Panc1 (cell line): ENCODE measurements around the gene BASP1. TPM values are rescaled to one million over a fixed set of nuclear protein-coding genes. Genes with fewer than 3 reads are reported as not detected.

Experiments
- ATAC-seq: fragments of 200-7000 bp; cut with Tn5 transposase; 2 replicates; pipeline ENCODE4 v1.9.1; 2020; ENCODE audit warnings: mild to moderate bottlenecking, moderate library complexity
- Bru-seq: library from RNA; stranded (reverse); fragments of 400-500 nt; gene quantifications from one replicate; lab custom pipeline; 2021; lab: Mats Ljungman, UMichigan
- BruChase-seq, 2 experiments: library from RNA; stranded (reverse); fragments of 400-500 nt; gene quantifications; one replicate each; lab custom pipeline; 2021; lab: Mats Ljungman, UMichigan
- BruUV-seq: library from RNA; stranded (reverse); fragments of 400-500 nt; replicated peaks from 2 replicates; lab custom pipeline; 2021; lab: Mats Ljungman, UMichigan
- CTCF ChIA-PET: fragments of 300-600 bp; sonication (Branson Sonifier 250); formaldehyde crosslinking; loops from one replicate; lab custom pipeline; 2022; ENCODE audit warnings: antibody characterized with exemption; lab: Charles Lee
- POLR2A ChIA-PET: fragments of 300-600 bp; sonication (Branson Sonifier 250); formaldehyde crosslinking; loops from one replicate; lab custom pipeline; 2022; ENCODE audit warnings: antibody characterized with exemption; lab: Charles Lee
- DNase-seq: peaks from one replicate; pipeline ENCODE4 v3.0.0-alpha.2; 2010; ENCODE audit warnings: low read depth, low spot score
- H3K27ac ChIP-seq: 2 replicates; pipeline ENCODE4 v1.5.1; 2011; ENCODE audit warnings: mild to moderate bottlenecking, low read length, inconsistent platforms
- H3K27me3 ChIP-seq: fragments of 200-500 bp; sonication (Bioruptor generic); 2 replicates; pipeline ENCODE4 v1.6.0; 2014; ENCODE audit warnings: low read length, inconsistent platforms; ENCODE audit not compliant: control insufficient read depth, insufficient read depth
- H3K36me3 ChIP-seq: fragments of 200-500 bp; sonication (Bioruptor generic); 2 replicates; pipeline ENCODE4 v1.5.1; 2014; ENCODE audit warnings: inconsistent platforms, mild to moderate bottlenecking, low read length, moderate library complexity; ENCODE audit not compliant: control insufficient read depth, insufficient read depth
- H3K4me1 ChIP-seq: 2 replicates; pipeline ENCODE4 v1.5.1; 2011; ENCODE audit warnings: inconsistent platforms, mild to moderate bottlenecking, low read length, moderate library complexity; ENCODE audit not compliant: control insufficient read depth, insufficient read depth
- H3K4me3 ChIP-seq, 2 experiments: 2 replicates each; pipeline ENCODE4 v1.5.1; 2011 to 2012; ENCODE audit warnings: low read depth in 2 of 2, low read length in 2 of 2, mild to moderate bottlenecking in 2 of 2, inconsistent platforms in 1 of 2, moderate library complexity in 1 of 2
- H3K9me3 ChIP-seq: fragments of 200-500 bp; sonication (Bioruptor generic); 2 replicates; pipeline ENCODE4 v1.5.1; 2014; ENCODE audit warnings: low read depth, mild to moderate bottlenecking, inconsistent platforms, low read length, moderate library complexity; ENCODE audit not compliant: control insufficient read depth, insufficient read depth
- CTCF ChIP-seq: fragments of 450-650 bp; IDR thresholded peaks from 2 replicates; pipeline ENCODE4 v1.5.1; 2017; ENCODE audit warnings: mild to moderate bottlenecking
- POLR2AphosphoS5 ChIP-seq: IDR thresholded peaks from 2 replicates; pipeline ENCODE4 v1.6.1; 2012; ENCODE audit warnings: mild to moderate bottlenecking, low read depth, low read length, moderate library complexity
- REST ChIP-seq, 2 experiments: IDR thresholded peaks; 2 replicates each; pipeline ENCODE4 v1.6.1; 2011 to 2012; ENCODE audit warnings: low read depth in 2 of 2, control low read depth in 1 of 2, low read length in 1 of 2, mild to moderate bottlenecking in 1 of 2, moderate library complexity in 1 of 2; ENCODE audit not compliant: insufficient read depth in 1 of 2
- SIN3A ChIP-seq: IDR thresholded peaks from 2 replicates; pipeline ENCODE4 v1.6.1; 2012; ENCODE audit warnings: low read depth, mild to moderate bottlenecking, low read length, moderate library complexity, borderline replicate concordance; ENCODE audit not compliant: insufficient read depth
- TCF7L2 ChIP-seq: IDR thresholded peaks from 2 replicates; pipeline ENCODE4 v1.6.1; 2011; ENCODE audit warnings: mild to moderate bottlenecking, low read depth, low read length, inconsistent platforms
- in situ Hi-C: cut with HindIII; loops from 2 replicates; pipeline ENCODE4 v1.10.0; 2016; ENCODE audit warnings: low sequenced_read_pairs, low pct_unique_long_range_greater_than_20kb
- intact Hi-C: fragments of 100-400 bp; cut with micrococcal nuclease; formaldehyde crosslinking; loops from one replicate; pipeline ENCODE4 v1.10.0; 2022; ENCODE audit not compliant: unreplicated experiment
- long read RNA-seq: library from polyadenylated mRNA; unstranded; transcript quantifications from one replicate; pipeline ENCODE4 v2.0.0, GENCODE V29; 2021; ENCODE audit not compliant: unreplicated experiment
- polyA plus RNA-seq: library from polyadenylated mRNA; unstranded; fragments of >200 nt; gene quantifications from one replicate; pipeline ENCODE4 v1.2.1, GENCODE V29; 2012; ENCODE audit warnings: missing spikeins; ENCODE audit not compliant: insufficient read length
- total RNA-seq: library from RNA; stranded (reverse); gene quantifications from one replicate; pipeline ENCODE4 v1.2.1, GENCODE V29; 2021; ENCODE audit not compliant: unreplicated experiment

Gene BASP1
- 217 TPM for total RNA-seq
- 126 TPM for polyA plus RNA-seq
- Bru-seq, nascent RNA, result percentile 98 among the genes with signal in this experiment
- percentile 92 among the genes with signal in this experiment for BruChase-seq, experiment 1, labeled RNA remaining after a 2-hour chase
- BruChase-seq, experiment 2, labeled RNA remaining after a 6-hour chase, result percentile 94 among the genes with signal in this experiment
- long read RNA-seq, transcript BASP1-201 (2 exons, 1,878 nt), result major isoform, 103 of 165 reads
- long read RNA-seq, partial matches to known transcripts, result 0 of 165 reads
- long read RNA-seq, other reads (novel, unspliced or antisense), result 62 of 165 reads

DNA sequence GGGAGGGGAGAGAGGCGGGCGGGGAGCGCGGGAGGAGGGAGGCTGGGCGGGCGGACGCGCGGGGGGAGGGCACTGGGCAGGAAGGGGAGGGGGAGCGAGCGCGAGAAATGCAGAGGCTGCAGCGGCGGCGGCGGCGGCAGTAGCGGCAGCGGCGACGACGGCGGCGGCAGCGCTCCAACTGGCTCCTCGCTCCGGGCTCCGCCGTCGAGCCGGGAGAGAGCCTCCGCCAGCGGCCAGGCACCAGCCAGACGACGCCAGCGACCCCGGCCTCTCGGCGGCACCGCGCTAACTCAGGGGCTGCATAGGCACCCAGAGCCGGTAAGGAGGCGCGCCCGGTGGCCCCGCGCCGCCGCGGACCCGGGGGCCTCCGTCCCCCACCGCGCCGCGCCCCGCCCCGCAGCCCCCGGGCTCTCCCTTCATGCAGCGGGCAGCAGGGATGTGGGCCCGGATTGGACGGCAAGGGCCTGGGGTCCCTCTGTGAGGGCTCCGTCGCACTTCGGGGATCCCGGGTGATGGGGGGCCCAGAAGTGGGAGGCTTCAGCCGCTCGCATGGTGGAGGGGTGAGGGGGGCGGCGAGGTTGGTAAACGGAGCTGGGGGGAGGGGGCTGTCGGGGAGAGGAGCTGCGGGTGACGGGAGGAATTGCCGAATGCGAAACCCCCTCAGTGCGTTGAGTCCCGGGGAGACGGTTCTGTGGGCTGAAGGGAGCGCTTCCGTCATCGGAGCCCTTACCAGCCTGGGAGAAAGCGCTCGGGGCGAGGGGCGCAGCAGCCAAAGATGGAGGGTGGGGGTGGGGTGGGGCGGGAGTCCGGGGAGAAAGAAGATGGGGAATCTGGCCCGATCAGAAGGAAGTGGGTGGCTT, at the start of gene BASP1:
Gene BASP1 (plus strand): TSS at position 139 of the 860 bp plus-strand sequence. CDS start 57,586 bp downstream, outside the sequence.
- ATAC-seq (peak; percentile 67), DNase-seq (no peak)
- ChIA-PET CTCF (interaction anchor here (1.5 kb wide), 1 partner anchor 88 kb away, joined by 3 read pairs; no protein-coding TSS in a partner anchor), POLR2A (interaction anchor here (0.5 to 0.7 kb wide), 3 partner anchors 225 to 1590 kb away, joined by 3 to 15 read pairs (median 6); no protein-coding TSS in a partner anchor)
- in situ Hi-C loops (loop anchor here (25.0 kb wide), 1 partner anchor 1070 kb away; no protein-coding TSS in a partner anchor), intact Hi-C loops (loop anchor here (5.0 to 10.0 kb wide), 2 partner anchors 897 to 1090 kb away; no protein-coding TSS in a partner anchor)
- TF ChIP-seq POLR2AphosphoS5 (peak; percentile 72), REST (IDR thresholded peaks at IDR 0.05; ENCODE audit: insufficient read depth in 1 of 2, low read depth in 2 of 2, low read length in 1 of 2) (no peak), TCF7L2 (no peak), SIN3A (peak; percentile 86; the same call in 1 of the 2 replicates), CTCF (no peak)
- Histone ChIP-seq H3K9me3 (no peaks in the 10 kb centered on the region), H3K4me3 (peak within 1 kb of the TSS; percentile 89 to 90), H3K27ac (peak within 1 kb of the TSS; percentile 82), H3K27me3 (no peaks in the 10 kb centered on the region), H3K4me1 (peaks cover 54% of the 10 kb centered on the region), H3K36me3 (peaks cover 7% of the 10 kb centered on the region; the same call in 1 of the 2 replicates)
- no TSS peak for BruUV-seq

GRCh38 chr5:17169507-17169906, 47.9 kb upstream of the BASP1 start:
- no peaks in the 10 kb centered on the region for H3K4me1 ChIP-seq
- CTCF ChIA-PET, result no interaction called here
- ATAC-seq (no peak), DNase-seq (no peak)
- no peak overlapping the region for H3K4me3 ChIP-seq
- no TSS peak for BruUV-seq
- H3K27me3 ChIP-seq, result no peaks in the 10 kb centered on the region
- in situ Hi-C loops, result no loop called here
- TF ChIP-seq REST (IDR thresholded peaks at IDR 0.05; ENCODE audit: insufficient read depth in 1 of 2, low read depth in 2 of 2, low read length in 1 of 2) (no peak), CTCF (no peak), TCF7L2 (no peak), SIN3A (no peak), POLR2AphosphoS5 (no peak)
- intact Hi-C loops, result no loop called here
- no peaks in the 10 kb centered on the region for H3K36me3 ChIP-seq
- no peaks in the 10 kb centered on the region for H3K9me3 ChIP-seq
- POLR2A ChIA-PET, result no interaction called here
- no peak overlapping the region for H3K27ac ChIP-seq
